Posterior vena cava (tissue), 2 donors: ENCODE results near the gene PPP2R2C. TPM values are rescaled to one million over a fixed set of nuclear protein-coding genes. Genes with fewer than 3 reads are reported as not detected.

Experiments used
- DNase-seq: peaks from one replicate; pipeline ENCODE4 v3.0.0-alpha.2; 2020; ENCODE audit warnings: low spot score
- intact Hi-C, 2 donors: fragments of 100-400 bp; cut with DNase I; formaldehyde crosslinking; loops; one replicate each; pipeline versions ENCODE4 v1.14.1 to v1.14.2; 2022 to 2023
- total RNA-seq, 2 donors: library from RNA; stranded (reverse); fragmentation: NEBNext Ultra II Directional; extraction: Animal tissue kit (Norgen Biotek cat#: 25700); gene quantifications; one replicate each; pipeline ENCODE4 v1.2.1, GENCODE V29; 2021
- donor health status: DM: yes; HTN: yes; CAD: no.
- donor health status: DM: yes; HTN: yes; CAD: no.

PPP2R2C gene
- total RNA-seq, 2 donors from 2014 or later: 3.9 to 18.3 TPM

- peak; percentile 17 for DNase-seq
- intact Hi-C loops: no loop called here
Measured at GRCh38 chr4:6361076-6361784, 111.2 kb downstream of the PPP2R2C start.

- intact Hi-C loops: no loop called here
- peak; percentile 68 for DNase-seq
Measured at GRCh38 chr4:6360385-6360784, 112.0 kb downstream of the PPP2R2C start.

- intact Hi-C loops: no loop called here
- DNase-seq: peak; percentile 58
Measured at GRCh38 chr4:6359536-6360308, 112.7 kb downstream of the PPP2R2C start.

- peak; percentile 68 for DNase-seq
- intact Hi-C loops: no loop called here
Measured at GRCh38 chr4:6357476-6357875, 114.9 kb downstream of the PPP2R2C start.

- DNase-seq: peak; percentile 50
- intact Hi-C loops: no loop called here
Measured at GRCh38 chr4:6356076-6356560, 116.3 kb downstream of the PPP2R2C start.

GRCh38 chr4:6355052-6355451 is 117.4 kb downstream of the PPP2R2C start:
- peak; percentile 8 for DNase-seq
- intact Hi-C loops: no loop called here

- intact Hi-C loops: no loop called here
- peak; percentile 74 for DNase-seq
Measured at GRCh38 chr4:6354626-6355025, 117.8 kb downstream of the PPP2R2C start.

- intact Hi-C loops: no loop called here
- peak; percentile 64 for DNase-seq
Measured at GRCh38 chr4:6354119-6354518, 118.3 kb downstream of the PPP2R2C start.

- peak; percentile 69 for DNase-seq
- intact Hi-C loops: no loop called here
Measured at GRCh38 chr4:6352031-6352692, 120.3 kb downstream of the PPP2R2C start.

- intact Hi-C loops: no loop called here
- peak; percentile 71 for DNase-seq
Measured at GRCh38 chr4:6351246-6352000, 121.0 kb downstream of the PPP2R2C start.

- intact Hi-C loops: no loop called here
- DNase-seq: peak; percentile 42
Measured at GRCh38 chr4:6350646-6351045, 121.8 kb downstream of the PPP2R2C start.

GRCh38 chr4:6349896-6350603 is 122.4 kb downstream of the PPP2R2C start:
- peak; percentile 48 for DNase-seq
- intact Hi-C loops: no loop called here

GRCh38 chr4:6348408-6348807 is 124.0 kb downstream of the PPP2R2C start:
- peak; percentile 65 for DNase-seq
- intact Hi-C loops: no loop called here

GRCh38 chr4:6347511-6348045 is 124.8 kb downstream of the PPP2R2C start:
- intact Hi-C loops: no loop called here
- DNase-seq: peak; percentile 53

- DNase-seq: peak; percentile 68
- intact Hi-C loops: no loop called here
Measured at GRCh38 chr4:6346373-6347110, 125.9 kb downstream of the PPP2R2C start.

- DNase-seq: peak; percentile 74
- intact Hi-C loops: no loop called here
Measured at GRCh38 chr4:6345866-6346265, 126.5 kb downstream of the PPP2R2C start.

- peak; percentile 66 for DNase-seq
- intact Hi-C loops: no loop called here
Measured at GRCh38 chr4:6345096-6345830, 127.2 kb downstream of the PPP2R2C start.
